Limb (tissue), 2 donors: Measurements from ENCODE around the gene DNAH8.
A peak's percentile ranks its signal among the peaks of the same experiment; 100 is the strongest.

Source experiments
- DNase-seq, 2 donors: peaks; one replicate each; pipeline ENCODE4 v3.0.0-alpha.2; 2016; ENCODE audit errors: extremely low spot score in 2 of 2

DNAH8 gene, protein sequence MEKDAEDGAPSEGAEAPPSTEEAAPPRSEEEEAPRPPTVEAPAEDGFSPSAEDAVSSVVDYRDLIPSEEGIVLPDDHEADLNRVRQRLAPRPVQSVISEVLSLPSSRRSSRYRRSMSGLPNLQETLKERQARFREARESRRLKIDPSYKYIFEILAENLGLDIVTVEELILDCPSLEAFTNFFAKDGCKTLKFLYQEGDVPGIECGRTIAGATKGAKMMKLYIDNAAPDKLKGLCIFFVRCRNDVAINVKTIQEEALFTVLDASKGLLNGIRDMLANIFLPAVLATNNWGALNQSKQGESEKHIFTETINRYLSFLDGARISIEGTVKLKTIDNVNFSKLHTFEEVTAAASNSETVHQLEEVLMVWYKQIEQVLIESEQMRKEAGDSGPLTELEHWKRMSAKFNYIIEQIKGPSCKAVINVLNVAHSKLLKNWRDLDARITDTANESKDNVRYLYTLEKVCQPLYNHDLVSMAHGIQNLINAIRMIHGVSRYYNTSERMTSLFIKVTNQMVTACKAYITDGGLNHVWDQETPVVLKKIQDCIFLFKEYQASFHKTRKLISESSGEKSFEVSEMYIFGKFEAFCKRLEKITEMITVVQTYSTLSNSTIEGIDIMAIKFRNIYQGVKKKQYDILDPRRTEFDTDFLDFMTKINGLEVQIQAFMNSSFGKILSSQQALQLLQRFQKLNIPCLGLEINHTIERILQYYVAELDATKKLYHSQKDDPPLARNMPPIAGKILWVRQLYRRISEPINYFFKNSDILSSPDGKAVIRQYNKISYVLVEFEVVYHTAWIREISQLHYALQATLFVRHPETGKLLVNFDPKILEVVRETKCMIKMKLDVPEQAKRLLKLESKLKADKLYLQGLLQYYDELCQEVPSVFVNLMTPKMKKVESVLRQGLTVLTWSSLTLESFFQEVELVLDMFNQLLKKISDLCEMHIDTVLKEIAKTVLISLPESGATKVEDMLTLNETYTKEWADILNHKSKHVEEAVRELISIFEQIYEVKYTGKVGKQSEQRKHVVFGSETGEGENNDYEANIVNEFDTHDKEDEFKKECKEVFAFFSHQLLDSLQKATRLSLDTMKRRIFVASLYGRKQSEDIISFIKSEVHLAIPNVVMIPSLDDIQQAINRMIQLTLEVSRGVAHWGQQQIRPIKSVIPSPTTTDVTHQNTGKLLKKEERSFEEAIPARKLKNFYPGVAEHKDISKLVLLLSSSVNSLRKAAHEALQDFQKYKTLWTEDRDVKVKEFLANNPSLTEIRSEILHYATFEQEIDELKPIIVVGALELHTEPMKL (N-terminal part only)

DNA sequence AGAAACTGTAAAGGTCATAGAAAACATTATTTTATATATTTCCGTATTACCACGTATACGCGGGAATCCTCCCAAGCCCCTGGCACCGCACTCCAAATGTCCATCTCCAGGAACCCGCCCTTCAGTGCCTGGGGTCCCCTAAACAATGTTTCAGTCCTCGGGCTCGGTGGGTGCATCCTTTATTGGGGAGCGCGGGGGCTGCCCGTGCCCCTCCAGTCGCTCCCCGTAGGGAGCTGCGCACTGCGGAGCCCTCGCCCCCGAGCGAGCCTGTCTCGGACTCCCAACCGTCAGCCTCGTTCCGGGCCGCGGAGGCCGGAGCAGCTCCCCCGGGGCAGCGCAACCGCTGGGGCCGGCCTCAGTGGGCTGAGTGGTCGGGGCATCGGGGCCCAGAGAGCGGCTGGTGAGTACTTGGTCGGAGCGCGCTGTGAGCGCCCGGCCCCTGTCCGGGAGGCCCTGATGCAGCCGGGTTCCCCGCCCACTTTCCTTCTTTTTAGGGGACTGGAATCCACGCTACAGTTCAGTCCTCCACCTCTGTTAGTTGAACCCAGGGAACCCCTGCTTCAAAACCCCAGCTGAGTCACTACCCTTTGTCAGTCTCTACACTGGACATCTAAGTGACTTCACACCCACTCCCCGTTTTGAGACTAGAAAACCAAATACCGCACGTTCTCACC, at the start of gene DNAH8:
TSS of gene DNAH8 (plus strand) at position 296 of the 674 bp plus-strand sequence. CDS start 7,499 bp downstream, outside the sequence.
- peak in 1 of 2 donors; percentile 48 for DNase-seq

DNA sequence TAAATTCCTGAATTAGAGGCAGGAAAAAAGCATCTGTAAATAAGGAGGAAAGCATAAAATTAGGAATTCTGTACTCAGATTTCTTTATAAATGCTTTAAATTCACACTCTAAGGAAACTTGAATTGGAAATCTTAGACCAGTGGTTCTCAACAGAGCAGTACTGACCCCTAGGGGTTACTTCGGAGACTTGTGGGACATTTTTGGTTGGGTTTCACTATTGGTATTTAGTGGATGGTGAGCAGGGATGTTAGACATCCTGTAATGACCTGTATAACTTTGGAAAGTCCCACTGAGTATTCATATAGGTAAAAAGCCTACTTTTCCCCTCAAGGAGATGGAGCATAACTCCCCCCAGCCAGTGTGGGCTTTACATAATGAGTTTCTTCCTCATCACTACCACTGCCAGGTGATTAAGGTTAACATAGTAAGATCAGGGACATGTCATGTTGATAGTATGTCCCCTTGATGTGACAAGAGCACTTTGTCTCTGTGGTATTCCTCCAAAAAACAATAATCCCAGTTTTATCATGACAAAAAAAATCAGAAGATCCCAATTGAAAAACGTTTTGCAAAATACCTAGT, 43.1 kb upstream of the DNAH8 start:
- DNase-seq: peak in 1 of 2 donors; percentile 26

DNA sequence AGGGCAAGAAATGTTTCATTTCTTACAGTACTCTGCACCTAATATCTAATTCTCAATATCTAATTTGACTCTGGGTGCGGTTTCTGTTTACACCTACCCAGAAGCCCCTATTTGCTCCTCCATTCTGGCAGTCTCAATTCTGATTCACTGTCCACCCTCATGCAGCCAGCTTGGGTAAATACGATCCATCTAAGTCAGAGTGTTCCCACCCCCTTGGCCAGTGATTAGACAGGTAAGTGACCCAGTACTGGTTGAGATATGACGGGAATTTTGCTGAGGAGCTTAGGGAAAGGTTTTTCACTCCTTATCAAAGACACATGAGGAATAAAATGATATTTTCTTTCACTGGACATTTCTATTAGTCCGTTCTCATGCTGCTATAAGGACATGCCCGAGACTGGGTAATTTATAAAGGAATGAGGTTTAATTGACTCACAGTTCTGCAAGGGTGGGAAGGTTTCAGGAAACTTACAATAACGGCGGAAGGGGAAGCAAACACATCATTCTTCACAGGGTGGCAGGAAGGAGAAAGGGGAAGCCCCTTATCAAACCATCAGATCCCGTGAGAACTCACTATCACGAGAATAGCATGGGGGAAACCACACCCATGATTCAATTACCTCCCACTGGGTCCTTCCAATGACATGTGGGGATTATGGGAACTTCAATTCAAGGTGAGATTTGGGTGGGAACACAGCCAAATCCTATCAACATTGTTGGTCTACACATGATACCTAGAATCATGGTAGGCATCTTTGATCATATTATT, 41.5 kb upstream of the DNAH8 start:
- no peak for DNase-seq

DNA sequence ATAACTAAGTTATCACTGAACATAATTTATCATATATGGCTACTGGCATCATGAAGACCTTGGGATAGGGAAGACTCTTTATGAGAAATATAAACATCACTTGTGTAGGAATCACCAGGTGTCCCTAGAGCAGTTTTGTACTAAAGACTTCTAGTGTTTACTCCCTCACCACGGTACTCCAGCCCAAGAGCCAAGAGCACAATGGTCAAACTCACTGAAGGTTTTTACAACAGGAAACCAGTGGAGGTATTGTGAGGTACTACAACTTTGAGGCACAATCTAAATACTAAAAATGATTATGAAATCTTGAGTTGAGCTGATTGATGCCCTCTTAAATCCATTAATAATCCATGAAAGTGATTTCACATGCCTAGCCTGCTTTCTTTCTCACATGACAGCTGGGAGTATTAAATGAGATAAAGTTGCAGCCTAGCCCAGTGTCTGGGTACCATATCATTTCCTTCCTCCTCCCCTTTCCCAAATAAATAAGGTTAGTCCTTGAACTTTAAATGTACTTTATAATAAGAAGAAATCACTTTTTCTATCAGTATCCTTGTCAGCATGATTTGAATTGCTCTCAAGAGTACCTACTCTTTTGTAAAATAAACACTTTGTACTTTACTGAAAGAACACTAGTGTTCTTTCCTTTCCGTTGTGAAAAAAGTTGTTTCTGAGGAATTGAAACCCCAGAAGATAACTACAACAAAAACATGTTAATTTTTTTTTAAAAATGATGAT, 38.7 kb upstream of the DNAH8 start:
- no peak for DNase-seq

DNA sequence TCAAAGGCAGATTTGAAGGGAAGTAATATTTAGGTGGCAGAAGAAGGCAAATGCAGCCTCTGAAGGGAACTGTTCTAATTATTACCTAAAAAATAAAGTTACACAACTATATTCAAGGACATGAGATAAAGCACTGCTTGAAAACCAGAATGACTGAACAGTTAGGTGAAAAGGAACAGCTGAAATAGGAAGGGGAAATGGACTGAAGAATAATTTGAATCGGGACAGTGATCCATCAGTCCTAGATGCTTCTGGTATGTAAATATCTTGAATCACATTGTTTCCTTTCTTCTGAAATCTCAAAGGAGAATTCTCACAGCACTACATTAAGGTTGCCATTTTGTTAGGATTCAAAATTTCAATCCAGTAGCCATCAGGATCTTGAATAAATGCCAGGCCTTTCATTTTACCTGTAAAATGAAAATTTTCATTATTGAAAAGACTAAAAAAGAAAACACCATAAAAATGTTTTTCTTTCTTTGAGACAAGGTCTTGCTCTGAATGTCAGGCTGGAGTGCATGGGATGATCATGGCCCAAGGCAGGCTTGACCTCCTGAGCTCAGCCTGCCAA, 38.1 kb upstream of the DNAH8 start:
- DNase-seq: no peak

DNA sequence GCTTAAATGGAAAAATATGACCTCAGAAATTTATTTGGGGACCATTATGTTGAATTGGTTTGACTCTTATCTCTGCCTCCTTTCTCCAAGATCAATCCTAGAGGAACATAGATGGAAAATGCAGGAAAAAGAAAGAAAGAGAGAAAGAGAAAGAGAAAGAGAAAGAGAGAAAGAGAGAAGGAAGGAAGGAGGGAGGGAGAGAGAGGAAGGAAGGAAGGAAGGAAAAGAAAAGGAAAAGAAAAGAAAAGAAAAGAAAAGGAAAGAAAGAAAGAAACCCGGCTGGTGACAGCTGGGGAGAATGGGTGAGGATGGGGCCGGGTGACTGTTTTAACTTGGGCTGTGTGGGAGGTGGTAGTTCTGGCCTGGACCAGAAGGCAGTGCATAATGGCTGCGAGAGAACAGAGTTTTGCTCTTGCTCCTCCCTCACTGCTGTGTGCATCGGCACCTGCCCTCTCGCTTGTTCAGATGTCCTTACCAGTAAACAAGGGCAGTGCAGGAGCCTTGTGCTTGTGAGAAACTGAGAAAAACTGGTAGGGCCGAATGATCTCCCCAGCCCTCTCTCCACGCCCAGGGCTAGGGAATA, 36.8 kb upstream of the DNAH8 start:
- DNase-seq: no peak

DNA sequence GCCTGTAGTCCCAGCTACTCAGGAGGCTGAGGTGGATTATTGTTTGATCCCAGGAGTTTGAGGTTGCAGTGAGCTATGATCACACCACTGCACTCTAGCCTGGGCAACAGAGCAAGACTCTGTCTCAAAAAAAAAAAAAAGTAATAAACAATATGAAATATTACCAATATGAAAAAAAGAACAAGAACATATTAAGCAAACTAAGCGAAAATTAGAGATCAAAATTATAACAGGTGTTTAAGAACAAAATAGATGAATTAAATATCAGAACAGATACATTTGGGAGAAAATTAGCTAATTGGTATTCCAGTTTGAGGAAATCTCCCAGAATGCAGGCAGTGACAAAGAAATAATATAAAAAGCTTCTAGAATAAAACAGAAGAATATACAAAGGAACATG, 35.4 kb upstream of the DNAH8 start:
- DNase-seq: no peak

DNA sequence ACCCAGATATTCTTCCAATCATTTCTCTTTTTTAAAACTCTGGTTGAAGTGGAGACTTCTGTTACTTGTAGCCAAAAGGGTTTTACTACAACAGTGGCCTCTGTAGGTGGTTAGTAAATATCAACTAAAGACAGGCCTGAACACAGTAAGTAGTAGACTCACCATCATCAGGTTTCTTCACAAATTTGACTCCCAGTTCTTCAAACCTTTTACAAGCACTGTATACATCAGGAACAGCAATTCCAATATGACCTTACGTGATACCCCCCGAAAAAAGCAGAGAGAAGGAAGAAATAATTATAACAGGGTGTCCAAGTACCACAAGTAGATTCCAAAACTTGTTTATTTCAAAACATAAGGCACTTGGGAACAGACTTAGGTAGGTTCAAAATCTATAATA, 33.3 kb upstream of the DNAH8 start:
- no peak for DNase-seq

DNA sequence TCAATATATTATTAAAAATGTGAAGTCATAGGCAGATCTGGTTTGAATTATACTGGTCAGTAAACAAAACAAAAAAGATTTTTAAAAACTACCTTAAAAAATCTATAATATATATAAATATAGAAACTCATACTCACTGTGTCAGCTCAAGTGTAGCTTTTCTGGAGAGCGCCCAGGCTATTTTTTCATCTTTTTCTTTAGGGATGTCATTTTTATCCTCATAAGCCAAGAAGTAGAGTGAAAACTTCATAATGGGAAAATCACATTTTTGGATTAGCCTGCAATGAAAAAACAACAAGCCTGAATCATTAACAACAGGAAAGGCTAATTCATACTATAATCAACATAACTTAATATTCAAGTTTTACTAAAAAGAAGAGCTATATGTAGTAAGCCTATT, 30.9 kb upstream of the DNAH8 start:
- no peak for DNase-seq

DNA sequence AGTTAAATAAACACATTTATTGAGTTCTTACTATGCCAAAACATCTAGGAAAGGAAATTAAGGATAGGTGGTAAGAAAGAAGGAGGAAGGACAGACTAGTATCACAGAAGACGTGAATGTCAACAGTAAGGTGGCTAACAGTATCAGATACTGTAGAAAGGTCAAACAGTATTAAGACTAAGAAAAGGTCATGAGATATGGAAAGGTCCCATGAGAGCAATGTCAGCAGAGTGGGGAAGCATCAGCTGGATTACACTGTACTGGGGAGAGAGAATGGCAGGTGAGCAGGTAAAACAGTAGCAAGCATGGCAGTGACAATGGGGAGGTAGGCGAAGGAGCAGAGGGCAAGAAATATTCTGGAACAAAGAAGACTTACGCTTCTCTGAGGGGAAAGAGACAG, 30.2 kb upstream of the DNAH8 start:
- no peak for DNase-seq

DNA sequence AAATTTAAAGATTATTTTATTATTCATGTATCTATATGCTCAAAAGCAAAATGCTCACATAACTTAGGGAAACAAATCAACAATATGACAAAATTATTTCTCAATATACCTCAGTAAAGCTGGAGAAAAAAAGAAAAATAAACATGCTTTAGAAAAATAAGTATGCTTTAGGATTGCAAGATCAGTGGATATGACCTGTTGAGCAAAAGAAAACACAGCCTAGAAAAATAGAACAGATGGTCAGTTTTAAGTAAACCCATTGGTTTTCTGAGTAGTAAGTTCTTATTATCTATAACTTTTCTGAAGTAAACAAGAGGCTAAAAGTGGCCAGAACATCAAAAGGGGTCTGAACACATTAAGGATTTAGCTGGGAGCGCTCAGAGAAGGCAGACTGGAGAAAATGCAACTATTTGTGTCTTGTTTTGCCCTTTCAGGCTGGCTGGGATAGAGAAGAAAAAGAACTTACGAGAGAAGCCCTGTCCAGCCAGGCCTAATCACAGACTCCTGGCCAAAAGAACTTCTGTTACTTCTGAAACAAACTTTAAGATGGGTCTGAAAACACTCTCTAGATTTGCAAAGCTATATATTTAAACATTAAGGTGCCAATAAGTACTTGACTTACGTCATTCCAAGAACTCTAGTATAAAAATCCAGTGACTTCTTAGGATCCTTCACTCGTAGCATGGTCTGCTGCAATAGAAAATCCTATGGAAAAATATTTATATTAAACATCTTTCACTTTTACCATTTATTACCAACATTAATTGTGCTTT, 28.7 kb upstream of the DNAH8 start:
- DNase-seq: no peak

DNA sequence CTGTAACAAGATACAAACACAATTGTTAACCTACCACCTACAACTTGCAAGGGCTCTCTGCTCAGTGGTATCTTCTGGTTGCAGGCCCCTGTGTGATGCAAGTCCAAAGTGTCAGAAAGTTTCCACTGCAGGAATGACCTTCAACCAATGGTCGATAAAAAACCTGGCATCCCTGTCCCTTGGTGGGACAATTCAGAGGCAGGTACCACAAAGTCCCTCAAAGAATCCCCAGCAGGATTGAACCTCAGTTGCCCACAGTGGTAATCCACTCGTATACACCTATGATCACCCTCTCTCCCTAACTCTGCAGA, 28.1 kb upstream of the DNAH8 start:
- DNase-seq: no peak

DNA sequence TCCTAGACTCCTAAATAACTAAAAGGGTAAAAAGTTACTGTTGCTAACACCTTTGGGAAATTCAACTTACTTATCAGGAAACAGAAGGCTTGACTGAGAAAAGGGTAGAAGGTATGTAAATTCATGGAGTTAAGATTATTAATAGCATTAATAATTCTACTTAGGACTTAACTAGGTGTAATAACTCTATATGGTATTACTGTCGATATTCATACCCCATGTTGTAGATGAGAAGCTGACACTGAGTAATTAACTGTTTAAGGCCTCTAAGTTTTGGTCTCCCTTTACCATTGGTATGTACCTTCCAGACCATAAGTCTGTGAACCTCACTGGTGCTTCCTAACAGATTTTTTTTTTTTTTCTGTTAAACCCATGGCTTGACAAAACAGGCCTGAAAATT, 27.6 kb upstream of the DNAH8 start:
- DNase-seq: no peak

DNA sequence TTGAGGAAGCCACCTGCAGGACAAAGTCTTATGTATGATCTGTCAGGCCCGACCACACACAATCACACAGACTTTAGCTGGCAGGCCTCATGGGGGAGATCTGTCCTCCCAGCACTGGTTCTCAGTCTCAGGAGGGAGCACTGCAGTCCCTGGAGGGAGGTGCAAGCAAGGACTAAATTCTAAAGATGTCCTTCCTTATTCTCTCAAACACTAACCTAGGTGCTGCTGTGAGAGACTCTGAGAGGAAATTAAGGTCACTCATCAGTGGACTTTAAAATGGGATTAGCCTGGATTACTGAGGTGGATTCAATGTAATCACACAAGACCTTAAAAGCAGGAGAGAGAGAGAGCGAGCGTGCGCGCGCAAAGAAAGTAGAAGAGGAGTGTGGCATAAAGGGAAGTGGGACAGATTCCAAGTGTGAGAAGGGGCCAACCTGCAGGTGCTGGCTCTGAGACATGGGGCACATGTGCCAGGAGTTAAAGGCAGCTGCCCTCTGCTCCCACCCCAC, 26.5 kb upstream of the DNAH8 start:
- DNase-seq: no peak

DNA sequence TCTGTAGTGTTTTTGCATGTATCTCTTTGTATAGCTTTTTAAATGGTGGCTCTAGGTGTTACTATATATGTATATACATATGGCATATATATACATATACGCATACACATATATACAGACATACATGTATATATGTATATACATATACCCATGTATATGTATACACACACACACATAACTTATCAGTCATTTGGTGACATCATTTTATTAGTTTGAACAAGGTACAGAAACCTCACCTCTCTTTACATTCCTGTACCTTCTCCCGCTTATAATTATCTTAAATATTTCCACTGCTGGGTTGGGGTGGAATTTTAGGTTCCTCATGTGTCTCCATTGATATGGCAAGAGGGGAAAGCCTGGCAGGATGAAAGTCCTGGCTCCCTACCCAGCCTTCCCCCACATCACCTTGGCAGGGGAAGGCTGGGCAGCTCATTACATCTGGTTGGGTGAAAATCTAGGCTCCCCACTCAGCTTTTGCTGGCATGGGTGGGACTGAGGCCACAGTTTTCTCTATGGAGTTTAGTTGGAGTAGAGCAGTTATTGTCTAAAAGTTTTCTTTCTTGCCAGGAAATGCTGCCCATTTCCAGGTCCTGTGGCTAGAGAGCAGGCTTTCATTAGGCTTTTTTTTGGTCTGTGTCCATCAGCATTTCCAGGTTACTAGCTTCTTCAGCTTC, 19.7 kb upstream of the DNAH8 start:
- DNase-seq: no peak

DNA sequence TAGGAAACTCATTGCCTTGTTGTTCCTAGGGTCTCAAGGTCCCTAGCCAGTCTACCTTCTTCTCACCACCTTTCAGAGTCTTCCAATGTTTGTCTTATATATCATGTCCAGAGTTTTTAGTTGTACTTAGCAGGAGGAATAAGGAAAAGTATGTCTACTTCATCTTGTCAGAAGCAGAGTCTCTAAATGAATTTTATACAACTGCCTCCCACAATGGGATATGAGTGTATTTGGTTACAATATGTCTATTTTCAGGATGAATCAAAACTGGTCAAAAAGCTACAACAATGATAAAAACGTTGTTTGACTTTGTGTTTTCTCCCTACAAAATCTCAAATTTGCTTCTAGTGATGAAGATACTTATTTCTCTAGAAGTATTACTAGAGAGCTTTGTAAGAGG, 19.2 kb upstream of the DNAH8 start:
- no peak for DNase-seq

DNA sequence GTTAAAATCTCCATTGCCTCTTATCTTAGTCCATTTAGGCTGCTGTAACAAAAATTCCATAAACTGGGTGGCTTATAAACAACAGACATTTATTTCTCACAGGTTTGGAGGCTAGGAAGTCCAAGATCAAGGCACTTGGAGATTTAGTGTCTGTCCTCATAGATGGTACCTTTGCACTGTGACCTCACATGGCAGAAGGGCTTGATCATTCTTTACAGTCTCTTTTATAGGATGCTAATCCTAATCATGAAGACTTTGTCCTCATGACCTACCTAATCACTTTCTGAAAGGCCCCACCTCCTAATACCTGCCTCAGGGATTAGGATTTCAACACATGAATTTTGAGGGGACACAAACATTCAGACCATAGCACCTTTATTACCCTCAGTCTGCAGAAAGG, 18.8 kb upstream of the DNAH8 start:
- no peak for DNase-seq
